ENCODE results near the gene LUC7L.
"Not testable (repeated sequence)": the region's sequence is repeated elsewhere in the genome, so short reads cannot be mapped to it uniquely, and the experiment has no call there.

Gene LUC7L

DNA sequence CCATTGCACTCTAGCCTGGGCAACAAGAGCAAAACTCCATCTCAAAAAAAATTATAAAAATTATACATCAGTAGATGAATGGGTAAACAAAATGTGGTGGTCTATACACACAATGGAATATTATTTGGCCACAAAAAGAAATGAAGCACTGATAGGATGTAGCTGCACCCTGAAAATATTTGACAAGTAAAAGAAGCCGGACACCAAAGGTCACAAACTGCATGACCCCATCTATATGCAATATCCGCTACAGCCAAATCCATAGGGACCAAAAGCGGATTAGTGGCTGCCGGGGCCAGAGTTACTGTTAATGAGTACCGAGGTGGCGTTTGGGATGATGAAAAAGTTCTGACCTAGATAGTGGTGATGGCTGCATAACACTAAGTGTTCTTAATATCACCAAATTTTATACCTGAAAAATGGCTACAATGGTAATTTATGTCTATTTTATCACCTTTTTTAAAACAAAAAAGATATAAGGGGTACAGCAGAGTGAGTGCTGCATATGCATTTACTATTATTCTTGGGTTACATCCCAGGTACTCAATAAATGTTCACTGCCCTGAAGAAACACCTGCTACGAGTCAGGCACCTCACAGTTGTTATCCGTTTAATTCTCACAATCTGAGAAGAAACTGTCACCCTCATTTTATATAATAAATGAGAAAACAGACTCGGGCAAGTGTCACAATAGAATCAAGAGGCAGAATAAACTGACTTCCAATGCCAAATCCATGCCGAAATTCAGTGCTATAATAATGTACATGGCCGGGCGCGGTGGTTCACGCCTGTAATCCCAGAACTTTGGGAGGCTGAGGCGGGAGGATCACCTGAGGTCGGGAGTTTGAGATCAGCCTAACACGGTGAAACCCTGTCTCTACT is 49.8 kb downstream of the LUC7L start:
- DNase-seq (ENCODE audit: low read depth) = no peak
- H3K4me3 ChIP-seq (ENCODE audit: low read length) = no peak overlapping the region
- TF ChIP-seq, protein P1, sequence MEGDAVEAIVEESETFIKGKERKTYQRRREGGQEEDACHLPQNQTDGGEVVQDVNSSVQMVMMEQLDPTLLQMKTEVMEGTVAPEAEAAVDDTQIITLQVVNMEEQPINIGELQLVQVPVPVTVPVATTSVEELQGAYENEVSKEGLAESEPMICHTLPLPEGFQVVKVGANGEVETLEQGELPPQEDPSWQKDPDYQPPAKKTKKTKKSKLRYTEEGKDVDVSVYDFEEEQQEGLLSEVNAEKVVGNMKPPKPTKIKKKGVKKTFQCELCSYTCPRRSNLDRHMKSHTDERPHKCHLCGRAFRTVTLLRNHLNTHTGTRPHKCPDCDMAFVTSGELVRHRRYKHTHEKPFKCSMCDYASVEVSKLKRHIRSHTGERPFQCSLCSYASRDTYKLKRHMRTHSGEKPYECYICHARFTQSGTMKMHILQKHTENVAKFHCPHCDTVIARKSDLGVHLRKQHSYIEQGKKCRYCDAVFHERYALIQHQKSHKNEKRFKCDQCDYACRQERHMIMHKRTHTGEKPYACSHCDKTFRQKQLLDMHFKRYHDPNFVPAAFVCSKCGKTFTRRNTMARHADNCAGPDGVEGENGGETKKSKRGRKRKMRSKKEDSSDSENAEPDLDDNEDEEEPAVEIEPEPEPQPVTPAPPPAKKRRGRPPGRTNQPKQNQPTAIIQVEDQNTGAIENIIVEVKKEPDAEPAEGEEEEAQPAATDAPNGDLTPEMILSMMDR (IDR thresholded peaks at IDR 0.05; ENCODE audit: insufficient read depth, low read depth, low read length, missing control alignments) = no peak

DNA sequence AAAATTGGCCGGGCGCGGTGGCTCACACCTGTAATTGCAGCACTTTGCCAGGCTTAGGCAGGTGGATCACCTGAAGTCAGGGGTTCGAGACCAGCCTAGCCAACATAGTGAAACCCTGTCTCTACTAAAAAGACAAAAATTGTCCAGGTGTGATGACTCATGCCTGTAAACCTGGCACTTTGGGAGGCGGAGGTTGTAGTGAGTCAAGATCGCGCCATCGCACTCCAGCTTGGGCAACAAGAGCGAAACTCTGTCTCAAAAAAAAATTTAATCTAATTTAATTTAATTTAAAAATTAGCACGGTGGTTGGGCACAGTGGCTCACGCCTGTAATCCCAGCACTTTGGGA is 50.6 kb downstream of the LUC7L start:
- H3K4me3 ChIP-seq (ENCODE audit: low read length) = no peak overlapping the region
- peak; percentile 57 for DNase-seq (ENCODE audit: low read depth)
- TF ChIP-seq, protein P1 (IDR thresholded peaks at IDR 0.05; ENCODE audit: insufficient read depth, low read depth, low read length, missing control alignments) = no peak

DNA sequence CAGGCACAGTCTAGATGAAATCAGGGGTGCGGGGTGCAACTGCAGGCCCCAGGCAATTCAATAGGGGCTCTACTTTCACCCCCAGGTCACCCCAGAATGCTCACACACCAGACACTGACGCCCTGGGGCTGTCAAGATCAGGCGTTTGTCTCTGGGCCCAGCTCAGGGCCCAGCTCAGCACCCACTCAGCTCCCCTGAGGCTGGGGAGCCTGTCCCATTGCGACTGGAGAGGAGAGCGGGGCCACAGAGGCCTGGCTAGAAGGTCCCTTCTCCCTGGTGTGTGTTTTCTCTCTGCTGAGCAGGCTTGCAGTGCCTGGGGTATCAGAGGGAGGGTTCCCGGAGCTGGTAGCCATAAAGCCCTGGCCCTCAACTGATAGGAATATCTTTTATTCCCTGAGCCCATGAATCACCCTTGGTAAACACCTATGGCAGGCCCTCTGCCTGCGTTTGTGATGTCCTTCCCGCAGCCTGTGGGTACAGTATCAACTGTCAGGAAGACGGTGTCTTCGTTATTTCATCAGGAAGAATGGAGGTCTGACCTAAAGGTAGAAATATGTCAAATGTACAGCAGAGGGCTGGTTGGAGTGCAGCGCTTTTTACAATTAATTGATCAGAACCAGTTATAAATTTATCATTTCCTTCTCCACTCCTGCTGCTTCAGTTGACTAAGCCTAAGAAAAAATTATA is 51.1 kb downstream of the LUC7L start:
- no peak overlapping the region for H3K4me3 ChIP-seq (ENCODE audit: low read length)
- no peak for DNase-seq (ENCODE audit: low read depth)
- TF ChIP-seq, protein P1 (IDR thresholded peaks at IDR 0.05; ENCODE audit: insufficient read depth, low read depth, low read length, missing control alignments) = no peak

DNA sequence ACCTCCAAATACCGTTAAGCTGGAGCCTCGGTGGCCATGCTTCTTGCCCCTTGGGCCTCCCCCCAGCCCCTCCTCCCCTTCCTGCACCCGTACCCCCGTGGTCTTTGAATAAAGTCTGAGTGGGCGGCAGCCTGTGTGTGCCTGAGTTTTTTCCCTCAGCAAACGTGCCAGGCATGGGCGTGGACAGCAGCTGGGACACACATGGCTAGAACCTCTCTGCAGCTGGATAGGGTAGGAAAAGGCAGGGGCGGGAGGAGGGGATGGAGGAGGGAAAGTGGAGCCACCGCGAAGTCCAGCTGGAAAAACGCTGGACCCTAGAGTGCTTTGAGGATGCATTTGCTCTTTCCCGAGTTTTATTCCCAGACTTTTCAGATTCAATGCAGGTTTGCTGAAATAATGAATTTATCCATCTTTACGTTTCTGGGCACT is 51.8 kb downstream of the LUC7L start:
- TF ChIP-seq, protein P1 (IDR thresholded peaks at IDR 0.05; ENCODE audit: insufficient read depth, low read depth, low read length, missing control alignments) = no peak
- no peak overlapping the region for H3K4me3 ChIP-seq (ENCODE audit: low read length)
- peak; percentile 16 for DNase-seq (ENCODE audit: low read depth)

DNA sequence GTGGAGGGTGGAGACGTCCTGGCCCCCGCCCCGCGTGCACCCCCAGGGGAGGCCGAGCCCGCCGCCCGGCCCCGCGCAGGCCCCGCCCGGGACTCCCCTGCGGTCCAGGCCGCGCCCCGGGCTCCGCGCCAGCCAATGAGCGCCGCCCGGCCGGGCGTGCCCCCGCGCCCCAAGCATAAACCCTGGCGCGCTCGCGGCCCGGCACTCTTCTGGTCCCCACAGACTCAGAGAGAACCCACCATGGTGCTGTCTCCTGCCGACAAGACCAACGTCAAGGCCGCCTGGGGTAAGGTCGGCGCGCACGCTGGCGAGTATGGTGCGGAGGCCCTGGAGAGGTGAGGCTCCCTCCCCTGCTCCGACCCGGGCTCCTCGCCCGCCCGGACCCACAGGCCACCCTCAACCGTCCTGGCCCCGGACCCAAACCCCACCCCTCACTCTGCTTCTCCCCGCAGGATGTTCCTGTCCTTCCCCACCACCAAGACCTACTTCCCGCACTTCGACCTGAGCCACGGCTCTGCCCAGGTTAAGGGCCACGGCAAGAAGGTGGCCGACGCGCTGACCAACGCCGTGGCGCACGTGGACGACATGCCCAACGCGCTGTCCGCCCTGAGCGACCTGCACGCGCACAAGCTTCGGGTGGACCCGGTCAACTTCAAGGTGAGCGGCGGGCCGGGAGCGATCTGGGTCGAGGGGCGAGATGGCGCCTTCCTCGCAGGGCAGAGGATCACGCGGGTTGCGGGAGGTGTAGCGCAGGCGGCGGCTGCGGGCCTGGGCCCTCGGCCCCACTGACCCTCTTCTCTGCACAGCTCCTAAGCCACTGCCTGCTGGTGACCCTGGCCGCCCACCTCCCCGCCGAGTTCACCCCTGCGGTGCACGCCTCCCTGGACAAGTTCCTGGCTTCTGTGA is 52.5 kb downstream of the LUC7L start, which contains the start of gene HBA1:
TSS of gene HBA1 (plus strand) at position 204 of the 906 bp plus-strand sequence. CDS start at position 241, 37 bp downstream.
- DNase-seq (ENCODE audit: low read depth); H3K4me3 ChIP-seq (ENCODE audit: low read length): not testable (repeated sequence)

DNA sequence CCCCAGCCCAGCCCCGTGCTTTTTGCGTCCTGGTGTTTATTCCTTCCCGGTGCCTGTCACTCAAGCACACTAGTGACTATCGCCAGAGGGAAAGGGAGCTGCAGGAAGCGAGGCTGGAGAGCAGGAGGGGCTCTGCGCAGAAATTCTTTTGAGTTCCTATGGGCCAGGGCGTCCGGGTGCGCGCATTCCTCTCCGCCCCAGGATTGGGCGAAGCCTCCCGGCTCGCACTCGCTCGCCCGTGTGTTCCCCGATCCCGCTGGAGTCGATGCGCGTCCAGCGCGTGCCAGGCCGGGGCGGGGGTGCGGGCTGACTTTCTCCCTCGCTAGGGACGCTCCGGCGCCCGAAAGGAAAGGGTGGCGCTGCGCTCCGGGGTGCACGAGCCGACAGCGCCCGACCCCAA is 53.2 kb downstream of the LUC7L start:
- H3K4me3 ChIP-seq (ENCODE audit: low read length); DNase-seq (ENCODE audit: low read depth): not testable (repeated sequence)

DNA sequence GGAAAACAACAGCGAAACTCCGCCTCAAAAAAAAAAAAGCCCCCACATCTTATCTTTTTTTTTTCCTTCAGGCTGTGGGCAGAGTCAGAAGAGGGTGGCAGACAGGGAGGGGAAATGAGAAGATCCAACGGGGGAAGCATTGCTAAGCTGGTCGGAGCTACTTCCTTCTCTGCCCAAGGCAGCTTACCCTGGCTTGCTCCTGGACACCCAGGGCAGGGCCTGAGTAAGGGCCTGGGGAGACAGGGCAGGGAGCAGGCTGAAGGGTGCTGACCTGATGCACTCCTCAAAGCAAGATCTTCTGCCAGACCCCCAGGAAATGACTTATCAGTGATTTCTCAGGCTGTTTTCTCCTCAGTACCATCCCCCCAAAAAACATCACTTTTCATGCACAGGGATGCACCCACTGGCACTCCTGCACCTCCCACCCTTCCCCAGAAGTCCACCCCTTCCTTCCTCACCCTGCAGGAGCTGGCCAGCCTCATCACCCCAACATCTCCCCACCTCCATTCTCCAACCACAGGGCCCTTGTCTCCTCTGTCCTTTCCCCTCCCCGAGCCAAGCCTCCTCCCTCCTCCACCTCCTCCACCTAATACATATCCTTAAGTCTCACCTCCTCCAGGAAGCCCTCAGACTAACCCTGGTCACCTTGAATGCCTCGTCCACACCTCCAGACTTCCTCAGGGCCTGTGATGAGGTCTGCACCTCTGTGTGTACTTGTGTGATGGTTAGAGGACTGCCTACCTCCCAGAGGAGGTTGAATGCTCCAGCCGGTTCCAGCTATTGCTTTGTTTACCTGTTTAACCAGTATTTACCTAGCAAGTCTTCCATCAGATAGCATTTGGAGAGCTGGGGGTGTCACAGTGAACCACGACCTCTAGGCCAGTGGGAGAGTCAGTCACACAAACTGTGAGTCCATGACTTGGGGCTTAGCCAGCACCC is 54.0 kb downstream of the LUC7L start:
- no peak for DNase-seq (ENCODE audit: low read depth)
- H3K4me3 ChIP-seq (ENCODE audit: low read length) = no peak overlapping the region
- TF ChIP-seq, protein P1 (IDR thresholded peaks at IDR 0.05; ENCODE audit: insufficient read depth, low read depth, low read length, missing control alignments) = no peak

DNA sequence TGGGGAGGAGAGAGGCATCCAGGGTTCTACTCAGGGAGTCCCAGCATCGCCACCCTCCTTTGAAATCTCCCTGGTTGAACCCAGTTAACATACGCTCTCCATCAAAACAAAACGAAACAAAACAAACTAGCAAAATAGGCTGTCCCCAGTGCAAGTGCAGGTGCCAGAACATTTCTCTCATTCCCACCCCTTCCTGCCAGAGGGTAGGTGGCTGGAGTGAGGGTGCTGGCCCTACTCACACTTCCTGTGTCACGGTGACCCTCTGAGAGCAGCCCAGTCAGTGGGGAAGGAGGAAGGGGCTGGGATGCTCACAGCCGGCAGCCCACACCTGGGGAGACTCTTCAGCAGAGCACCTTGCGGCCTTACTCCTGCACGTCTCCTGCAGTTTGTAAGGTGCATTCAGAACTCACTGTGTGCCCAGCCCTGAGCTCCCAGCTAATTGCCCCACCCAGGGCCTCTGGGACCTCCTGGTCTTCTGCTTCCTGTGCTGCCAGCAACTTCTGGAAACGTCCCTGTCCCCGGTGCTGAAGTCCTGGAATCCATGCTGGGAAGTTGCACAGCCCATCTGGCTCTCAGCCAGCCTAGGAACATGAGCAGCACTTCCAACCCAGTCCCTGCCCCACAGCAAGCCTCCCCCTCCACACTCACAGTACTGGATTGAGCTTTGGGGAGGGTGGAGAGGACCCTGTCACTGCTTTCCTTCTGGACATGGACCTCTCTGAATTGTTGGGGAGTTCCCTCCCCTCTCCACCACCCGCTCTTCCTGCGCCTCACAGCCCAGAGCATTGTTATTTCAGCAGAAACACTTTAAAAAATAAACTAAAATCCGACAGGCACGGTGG is 55.1 kb downstream of the LUC7L start:
- peak; percentile 29 for DNase-seq (ENCODE audit: low read depth)
- not testable (repeated sequence) for H3K4me3 ChIP-seq (ENCODE audit: low read length)

DNA sequence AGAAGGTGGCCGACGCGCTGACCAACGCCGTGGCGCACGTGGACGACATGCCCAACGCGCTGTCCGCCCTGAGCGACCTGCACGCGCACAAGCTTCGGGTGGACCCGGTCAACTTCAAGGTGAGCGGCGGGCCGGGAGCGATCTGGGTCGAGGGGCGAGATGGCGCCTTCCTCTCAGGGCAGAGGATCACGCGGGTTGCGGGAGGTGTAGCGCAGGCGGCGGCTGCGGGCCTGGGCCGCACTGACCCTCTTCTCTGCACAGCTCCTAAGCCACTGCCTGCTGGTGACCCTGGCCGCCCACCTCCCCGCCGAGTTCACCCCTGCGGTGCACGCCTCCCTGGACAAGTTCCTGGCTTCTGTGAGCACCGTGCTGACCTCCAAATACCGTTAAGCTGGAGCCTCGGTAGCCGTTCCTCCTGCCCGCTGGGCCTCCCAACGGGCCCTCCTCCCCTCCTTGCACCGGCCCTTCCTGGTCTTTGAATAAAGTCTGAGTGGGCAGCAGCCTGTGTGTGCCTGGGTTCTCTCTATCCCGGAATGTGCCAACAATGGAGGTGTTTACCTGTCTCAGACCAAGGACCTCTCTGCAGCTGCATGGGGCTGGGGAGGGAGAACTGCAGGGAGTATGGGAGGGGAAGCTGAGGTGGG is 55.9 kb downstream of the LUC7L start:
- H3K4me3 ChIP-seq (ENCODE audit: low read length); DNase-seq (ENCODE audit: low read depth): not testable (repeated sequence)

Measured in epithelial cell of esophagus (primary cell).